ENCODE results near the gene SDK2.

The SDK2 gene

GRCh38 chr17:73400915-73401545, 243.2 kb downstream of the SDK2 start:
- intact Hi-C loops (cut with DNase I) = no loop called here
- DNase-seq = no peak

- intact Hi-C loops (cut with DNase I) = no loop called here
- DNase-seq = no peak
Measured at GRCh38 chr17:73399056-73399455, 245.2 kb downstream of the SDK2 start.

GRCh38 chr17:73397856-73398540, 246.2 kb downstream of the SDK2 start:
- DNase-seq = no peak
- intact Hi-C loops (cut with DNase I) = no loop called here

- intact Hi-C loops (cut with DNase I) = no loop called here
- no peak for DNase-seq
Measured at GRCh38 chr17:73397278-73397826, 246.9 kb downstream of the SDK2 start.

- DNase-seq = no peak
- intact Hi-C loops (cut with DNase I) = no loop called here
Measured at GRCh38 chr17:73396431-73397277, 247.6 kb downstream of the SDK2 start.

GRCh38 chr17:73394512-73395450, 249.5 kb downstream of the SDK2 start:
- intact Hi-C loops (cut with DNase I) = no loop called here
- DNase-seq = no peak

GRCh38 chr17:73393962-73394361, 250.3 kb downstream of the SDK2 start:
- intact Hi-C loops (cut with DNase I) = no loop called here
- DNase-seq = no peak

- no peak for DNase-seq
- intact Hi-C loops (cut with DNase I) = no loop called here
Measured at GRCh38 chr17:73393381-73393780, 250.9 kb downstream of the SDK2 start.

GRCh38 chr17:73391331-73392265, 252.6 kb downstream of the SDK2 start:
- intact Hi-C loops (cut with DNase I) = no loop called here
- DNase-seq = no peak

GRCh38 chr17:73390851-73391250, 253.4 kb downstream of the SDK2 start:
- intact Hi-C loops (cut with DNase I) = no loop called here
- DNase-seq = no peak

GRCh38 chr17:73390221-73390620, 254.0 kb downstream of the SDK2 start:
- intact Hi-C loops (cut with DNase I) = no loop called here
- no peak for DNase-seq

- intact Hi-C loops (cut with DNase I) = no loop called here
- no peak for DNase-seq
Measured at GRCh38 chr17:73389411-73389810, 254.8 kb downstream of the SDK2 start.

GRCh38 chr17:73388578-73388905, 255.7 kb downstream of the SDK2 start:
- intact Hi-C loops (cut with DNase I) = no loop called here
- DNase-seq = no peak

- intact Hi-C loops (cut with DNase I) = no loop called here
- no peak for DNase-seq
Measured at GRCh38 chr17:73387746-73388577, 256.3 kb downstream of the SDK2 start.

- intact Hi-C loops (cut with DNase I) = no loop called here
- DNase-seq = no peak
Measured at GRCh38 chr17:73386561-73386960, 257.7 kb downstream of the SDK2 start.

- intact Hi-C loops (cut with DNase I) = no loop called here
- DNase-seq = no peak
Measured at GRCh38 chr17:73384926-73385325, 259.3 kb downstream of the SDK2 start.

Data from head of caudate nucleus (tissue), 42 donors.